Transverse colon (tissue), 4 donors: ENCODE results near the gene CMTM3. TPM values are rescaled to one million over a fixed set of nuclear protein-coding genes. Genes with fewer than 3 reads are reported as not detected.

Source experiments
- DNase-seq: peaks from one replicate; pipeline ENCODE4 v3.0.0-alpha.2; 2019
- H3K27ac ChIP-seq, 4 donors: fragments of 200-600 bp; sonication (generic); 2 replicates each; pipeline ENCODE4 v1.5.1; 2016 to 2018; ENCODE audit warnings: inconsistent platforms in 4 of 4
- H3K27me3 ChIP-seq: fragments of 200-600 bp; sonication (generic); 2 replicates; pipeline ENCODE4 v1.5.1; 2017; ENCODE audit warnings: inconsistent platforms
- H3K36me3 ChIP-seq, 4 donors: fragments of 200-600 bp; sonication (generic); 2 replicates each; pipeline ENCODE4 v1.5.1; 2017 to 2019; ENCODE audit warnings: inconsistent platforms in 4 of 4
- H3K4me1 ChIP-seq, 4 donors: fragments of 200-600 bp; sonication (generic); 2 replicates each; pipeline ENCODE4 v1.5.1; 2017 to 2020; ENCODE audit warnings: inconsistent platforms in 4 of 4
- H3K4me3 ChIP-seq, 4 donors: fragments of 200-600 bp; sonication (generic); 1 replicate in 1 of 4; 2 replicates in 3 of 4; pipeline versions ENCODE4 v1.5.1 to v1.6.1; 2017 to 2019; ENCODE audit warnings: inconsistent platforms in 4 of 4
- H3K9me3 ChIP-seq, 2 donors: fragments of 200-600 bp; sonication (generic); 2 replicates each; pipeline ENCODE4 v1.5.1; 2017 to 2019; ENCODE audit warnings: inconsistent platforms in 2 of 2
- CTCF ChIP-seq, 5 experiments: fragments of 200-600 bp in 3 of 5; fragments of 450-650 bp in 2 of 5; sonication (generic) in 3 of 5; IDR thresholded peaks; 1 replicate in 2 of 5; 2 replicates in 3 of 5; pipeline ENCODE4 v1.5.1; 2016 to 2017; ENCODE audit warnings: antibody characterized with exemption in 5 of 5, inconsistent platforms in 3 of 5, mild to moderate bottlenecking in 2 of 5, moderate library complexity in 1 of 5
- EP300 ChIP-seq: sonication (generic); formaldehyde crosslinking; IDR thresholded peaks from one replicate; pipeline ENCODE4 v1.6.1; 2017; ENCODE audit warnings: antibody characterized with exemption, low read depth
- POLR2A ChIP-seq: fragments of 450-650 bp; IDR thresholded peaks from one replicate; pipeline ENCODE4 v1.6.1; 2016; ENCODE audit warnings: antibody characterized with exemption, mild to moderate bottlenecking, moderate library complexity
- POLR2AphosphoS5 ChIP-seq, 3 donors: sonication (generic); formaldehyde crosslinking; IDR thresholded peaks; one replicate each; pipeline ENCODE4 v1.6.1; 2016; ENCODE audit warnings: antibody characterized with exemption in 3 of 3
- whole genome bisulfite sequencing, 2 donors: methylation state at CpG; one replicate each; pipeline ENCODE4 v1.1.5; 2018; ENCODE audit warnings: low coverage in 1 of 2; 5-methylcytosine and 5-hydroxymethylcytosine counted together
- in situ Hi-C, 4 donors: fragments of 200-750 bp; cut with MboI; loops; one replicate each; pipeline versions ENCODE4 v1.15.0 to v1.15.1; 2017; ENCODE audit warnings: low sequenced_read_pairs in 3 of 4, low pct_ligation_motif_present in 1 of 4, low pct_unique_long_range_greater_than_20kb in 1 of 4
- intact Hi-C: fragments of 100-400 bp; cut with DNase I; formaldehyde crosslinking; loops from one replicate; pipeline ENCODE4 v1.15.1; 2023; ENCODE audit warnings: low total_unique reads
- total RNA-seq, 4 donors: library from RNA; depleted of rRNA; stranded (reverse); fragments of >200 nt; gene quantifications; one replicate each; pipeline ENCODE4 v1.1.0, GENCODE V29; 2016

Gene CMTM3
- total RNA-seq, 4 donors from 2014 or later = 2.4 to 11.6 (median 6.1) TPM; not detected in 1

- peaks cover 0 to 6% (median 2%) of the 10 kb centered on the region in 4 donors for H3K4me1 ChIP-seq
- H3K27me3 ChIP-seq = no peaks in the 10 kb centered on the region
- H3K27ac ChIP-seq = no peak overlapping the region
- H3K9me3 ChIP-seq = no peaks in the 10 kb centered on the region
- no peak overlapping the region for H3K4me3 ChIP-seq
- H3K36me3 ChIP-seq = no peaks in the 10 kb centered on the region
- intact Hi-C loops (no loop called here), in situ Hi-C loops (loop anchor here in 1 of 4 donors (25.0 kb wide), 1 partner anchor 202 kb away; no protein-coding TSS in a partner anchor)
- no peak for DNase-seq
- WGBS, 2 donors = 90 to 94% methylated on average over 5 to 12 of the region's 12 CpGs
- TF ChIP-seq POLR2AphosphoS5 (IDR thresholded peaks at IDR 0.05) = no peak
- TF ChIP-seq CTCF (IDR thresholded peaks at IDR 0.05) = no peak
- no peak for TF ChIP-seq EP300
- TF ChIP-seq POLR2A = no peak
These were observed 9.8 kb downstream of the CMTM3 start for GRCh38 chr16:66614161-66614802.

- Histone ChIP-seq H3K27me3 (no peaks in the 10 kb centered on the region), H3K27ac (no peak overlapping the region), H3K4me1 (peaks cover 0 to 7% (median 2%) of the 10 kb centered on the region in 4 donors), H3K9me3 (no peaks in the 10 kb centered on the region), H3K4me3 (no peak overlapping the region), H3K36me3 (peaks cover 0 to 3% (median 0%) of the 10 kb centered on the region in 4 donors)
- intact Hi-C loops (no loop called here), in situ Hi-C loops (loop anchor here in 1 of 4 donors (25.0 kb wide), 1 partner anchor 204 kb away; no protein-coding TSS in a partner anchor)
- WGBS, 2 donors = 92 to 93% methylated on average over 3 to 4 of the region's 4 CpGs
- no peak for TF ChIP-seq EP300
- no peak for TF ChIP-seq POLR2A
- TF ChIP-seq POLR2AphosphoS5 (IDR thresholded peaks at IDR 0.05) = no peak
- TF ChIP-seq CTCF (IDR thresholded peaks at IDR 0.05) = no peak
- DNase-seq = no peak
These were observed 11.7 kb downstream of the CMTM3 start for GRCh38 chr16:66616169-66616568.

GRCh38 chr16:66616592-66616991 is 12.1 kb downstream of the CMTM3 start:
- Histone ChIP-seq H3K4me3 (no peak overlapping the region), H3K4me1 (peaks cover 0 to 7% (median 2%) of the 10 kb centered on the region in 4 donors), H3K27me3 (no peaks in the 10 kb centered on the region), H3K9me3 (no peaks in the 10 kb centered on the region), H3K36me3 (peaks cover 0 to 3% (median 0%) of the 10 kb centered on the region in 4 donors), H3K27ac (no peak overlapping the region)
- TF ChIP-seq EP300 (no peak), POLR2A (no peak), POLR2AphosphoS5 (IDR thresholded peaks at IDR 0.05) (no peak), CTCF (IDR thresholded peaks at IDR 0.05) (no peak)
- no peak for DNase-seq
- WGBS, 2 donors = 67 to 82% methylated on average over 1 to 9 of the region's 9 CpGs
- in situ Hi-C loops = loop anchor here in 1 of 4 donors (25.0 kb wide), 1 partner anchor 204 kb away; no protein-coding TSS in a partner anchor
- intact Hi-C loops = no loop called here

- Histone ChIP-seq H3K4me3 (no peak overlapping the region), H3K27me3 (no peaks in the 10 kb centered on the region), H3K4me1 (peaks cover 0 to 7% (median 2%) of the 10 kb centered on the region in 4 donors), H3K9me3 (no peaks in the 10 kb centered on the region), H3K27ac (no peak overlapping the region), H3K36me3 (peaks cover 0 to 3% (median 0%) of the 10 kb centered on the region in 4 donors)
- TF ChIP-seq CTCF (IDR thresholded peaks at IDR 0.05) (no peak), POLR2AphosphoS5 (IDR thresholded peaks at IDR 0.05) (no peak), EP300 (no peak), POLR2A (no peak)
- 80 to 86% methylated on average over 2 of the region's 2 CpGs for WGBS, 2 donors
- intact Hi-C loops (no loop called here), in situ Hi-C loops (loop anchor here in 1 of 4 donors (25.0 kb wide), 1 partner anchor 205 kb away; no protein-coding TSS in a partner anchor)
- no peak for DNase-seq
These were observed 12.5 kb downstream of the CMTM3 start for GRCh38 chr16:66617010-66617434.
